COLO668 (cell line): ENCODE results near the gene HTRA1.
A peak's percentile ranks its signal among the peaks of the same experiment; 100 is the strongest.

Source experiments
- DNase-seq: peaks from one replicate; lab custom pipeline; 2025; ENCODE audit not compliant: unreplicated experiment; lab: John Stamatoyannopoulos, UW

The HTRA1 gene

DNA sequence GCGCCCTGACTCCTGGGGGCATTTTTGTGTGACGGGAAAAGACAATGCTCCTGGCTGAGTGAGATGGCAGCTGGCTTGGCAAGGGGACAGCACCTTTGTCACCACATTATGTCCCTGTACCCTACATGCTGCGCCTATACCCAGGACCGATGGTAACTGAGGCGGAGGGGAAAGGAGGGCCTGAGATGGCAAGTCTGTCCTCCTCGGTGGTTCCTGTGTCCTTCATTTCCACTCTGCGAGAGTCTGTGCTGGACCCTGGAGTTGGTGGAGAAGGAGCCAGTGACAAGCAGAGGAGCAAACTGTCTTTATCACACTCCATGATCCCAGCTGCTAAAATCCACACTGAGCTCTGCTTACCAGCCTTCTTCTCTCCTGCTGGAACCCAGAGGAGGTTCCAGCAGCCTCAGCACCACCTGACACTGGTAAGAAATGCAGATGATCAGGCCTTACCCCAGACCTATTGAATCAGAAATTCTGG, 6.7 kb upstream of the HTRA1 start, which contains the start of gene ARMS2:
Gene ARMS2 (plus strand): TSS at position 51 of the 478 bp plus-strand sequence. CDS start 75 bp downstream, at position 126.
- no peak for DNase-seq

GRCh38 chr10:122455376-122456079, 5.8 kb upstream of the HTRA1 start:
- no peak for DNase-seq

DNA sequence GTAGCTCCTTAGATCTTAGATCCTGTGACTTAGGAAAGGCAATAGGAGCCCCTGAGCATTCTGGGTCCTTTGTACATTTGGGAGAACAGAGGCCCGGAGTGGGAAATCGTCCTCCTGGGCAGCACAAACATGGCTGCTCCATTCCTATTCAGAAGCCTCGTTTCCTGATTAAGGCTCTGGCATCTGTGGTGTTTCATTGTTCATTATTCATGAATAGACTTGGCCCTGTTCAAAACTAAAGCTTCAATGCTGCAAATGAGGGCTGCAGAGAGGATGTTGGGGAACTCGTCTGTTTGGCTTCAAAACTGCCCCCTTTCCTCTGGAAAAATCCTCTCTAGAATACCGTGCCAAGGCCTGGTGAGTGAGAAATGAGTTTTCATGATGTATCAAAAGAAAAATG, 3.4 kb upstream of the HTRA1 start:
- DNase-seq, result no peak

- no peak for DNase-seq
Measured at GRCh38 chr10:122458693-122459092, 2.7 kb upstream of the HTRA1 start.

DNA sequence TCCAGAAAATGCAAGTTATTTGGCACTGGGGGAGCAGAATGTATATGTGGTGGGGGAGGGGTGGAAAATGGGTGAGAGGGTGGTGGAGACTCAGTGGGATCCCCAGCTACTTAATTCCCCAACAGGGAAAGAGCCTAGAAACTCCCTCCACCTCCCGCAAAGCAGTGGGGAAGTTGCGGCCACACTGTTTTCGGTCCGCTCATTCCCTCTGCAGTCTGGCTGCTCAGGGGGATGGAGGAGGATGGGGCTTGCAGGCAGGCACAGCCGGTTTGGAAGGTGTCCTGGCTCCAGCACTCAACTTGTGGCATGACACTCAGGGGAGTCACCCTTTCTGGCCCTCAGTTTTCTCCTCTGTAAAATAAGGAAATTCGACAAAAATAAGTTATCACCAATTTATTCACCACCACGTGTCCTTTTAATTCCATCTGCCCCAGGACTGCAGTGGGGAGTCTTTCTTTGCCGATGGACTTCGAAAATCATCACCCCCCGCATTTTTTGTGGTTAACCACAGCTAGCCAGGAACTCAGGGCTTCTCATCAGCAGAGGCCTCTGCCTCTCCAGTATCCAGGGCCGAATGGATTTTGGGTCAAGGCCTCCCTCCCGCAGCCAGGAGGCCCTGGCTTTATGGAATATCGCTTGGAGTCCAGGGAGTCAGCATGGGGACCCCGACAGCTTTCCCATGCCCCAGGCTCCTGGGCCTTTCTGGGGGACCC, 1.6 kb upstream of the HTRA1 start:
- no peak for DNase-seq

- DNase-seq, result no peak
Measured at GRCh38 chr10:122460891-122461293, 461 bp upstream of the HTRA1 start.

- peak; percentile 47 for DNase-seq
Measured at GRCh38 chr10:122461729-122462532, 578 bp downstream of the HTRA1 start.

DNA sequence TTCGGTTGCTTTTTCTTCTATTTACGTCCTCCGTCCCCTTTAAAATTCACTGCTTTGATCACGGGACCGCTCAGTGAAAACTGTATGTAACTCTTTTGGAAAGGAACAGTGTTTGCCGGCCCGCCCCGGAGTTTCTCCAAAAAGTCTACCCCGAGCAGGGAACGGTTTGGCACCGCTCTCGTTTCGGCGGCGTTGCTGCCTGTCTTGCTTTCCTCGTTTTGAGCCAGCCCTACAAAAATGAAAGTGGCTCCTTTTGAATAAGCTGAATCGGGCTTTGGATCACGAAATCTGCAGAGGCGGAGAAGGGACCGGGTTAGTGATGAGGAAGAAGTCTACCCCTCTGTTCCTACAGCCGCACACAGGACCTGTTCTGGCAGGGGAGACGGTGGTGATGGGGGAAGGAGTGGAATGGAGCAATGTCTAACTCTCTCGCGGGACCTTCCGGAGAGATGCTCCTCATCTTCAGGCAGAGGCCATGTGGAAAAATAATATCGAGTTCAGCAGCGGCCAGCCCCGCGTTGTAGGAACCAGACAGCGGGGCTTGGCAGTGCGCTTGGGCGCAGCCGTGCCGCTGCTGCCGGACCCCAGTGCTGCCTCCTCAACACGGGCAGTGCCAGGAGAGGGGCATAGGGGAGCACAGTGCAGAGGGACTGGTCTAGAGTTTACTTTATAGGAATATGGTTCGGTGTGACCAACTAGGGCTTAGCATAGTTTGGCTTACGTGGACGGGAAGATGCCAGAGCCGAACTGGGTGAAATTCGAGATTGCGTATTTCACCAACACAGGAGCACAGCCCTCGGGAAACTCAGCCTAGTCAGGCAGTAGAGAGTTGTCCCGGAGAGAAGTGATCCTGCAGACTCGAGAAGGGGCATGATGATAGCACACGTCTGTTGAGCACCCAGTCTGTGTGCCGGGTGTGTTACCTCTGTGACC, 1.4 kb downstream of the HTRA1 start:
- peak; percentile 7 for DNase-seq

- no peak for DNase-seq
Measured at GRCh38 chr10:122463466-122464249, 2.3 kb downstream of the HTRA1 start.

- no peak for DNase-seq
Measured at GRCh38 chr10:122464250-122464510, 2.8 kb downstream of the HTRA1 start.

GRCh38 chr10:122464586-122464985, 3.2 kb downstream of the HTRA1 start:
- no peak for DNase-seq

GRCh38 chr10:122465401-122466040, 4.2 kb downstream of the HTRA1 start:
- no peak for DNase-seq

- DNase-seq, result no peak
Measured at GRCh38 chr10:122466951-122467381, 5.6 kb downstream of the HTRA1 start.

DNA sequence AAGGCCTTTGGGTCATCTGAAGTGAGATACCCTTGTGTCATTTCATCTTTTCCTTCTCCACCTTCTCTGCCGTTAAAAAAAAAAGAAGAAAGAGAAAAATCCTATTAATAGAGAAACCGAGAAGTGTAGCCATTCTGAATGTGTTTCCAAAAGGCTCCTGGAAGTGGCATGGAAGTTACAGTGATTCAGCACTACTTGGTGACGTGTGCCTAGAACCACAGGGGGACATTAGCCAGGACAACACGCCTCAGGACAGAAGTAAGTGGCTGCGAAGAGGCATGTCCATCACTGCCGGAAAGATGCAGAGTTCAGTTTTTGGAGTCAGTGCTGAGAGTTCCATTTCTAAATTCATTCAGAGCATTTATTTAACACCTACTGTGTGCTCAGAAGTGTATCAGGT, 6.3 kb downstream of the HTRA1 start:
- no peak for DNase-seq

DNA sequence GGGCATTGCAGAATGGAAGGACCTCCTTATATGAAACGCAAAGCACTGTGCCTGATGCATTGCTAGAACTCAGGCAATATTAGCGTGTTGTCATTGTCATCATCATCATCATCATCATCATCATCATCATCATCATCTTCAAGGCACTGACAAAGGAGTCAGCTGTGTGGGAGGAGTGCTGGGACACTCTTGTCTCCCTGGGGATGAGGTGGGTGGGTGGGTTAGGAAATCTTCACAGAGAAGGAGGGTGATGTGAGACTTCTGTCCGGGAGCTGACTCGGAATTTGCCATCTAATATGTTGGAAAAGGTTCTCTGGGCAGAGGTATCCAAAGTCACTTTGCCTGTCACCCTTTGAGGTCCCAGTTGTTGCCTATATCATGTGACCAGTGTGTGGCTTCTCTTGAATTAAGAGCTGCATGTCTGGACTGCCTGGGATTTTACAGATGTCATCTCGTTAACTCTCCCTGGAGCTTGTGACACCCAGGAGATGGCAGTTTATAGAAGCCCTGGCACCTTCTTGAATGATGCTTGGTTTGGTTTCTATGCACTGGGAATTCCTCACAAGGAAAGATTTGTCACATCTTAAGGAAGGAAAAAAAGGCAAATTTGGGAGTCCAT, 7.1 kb downstream of the HTRA1 start:
- no peak for DNase-seq

GRCh38 chr10:122468926-122469781, 7.8 kb downstream of the HTRA1 start:
- DNase-seq, result no peak

- DNase-seq, result no peak
Measured at GRCh38 chr10:122469848-122470247, 8.5 kb downstream of the HTRA1 start.

DNA sequence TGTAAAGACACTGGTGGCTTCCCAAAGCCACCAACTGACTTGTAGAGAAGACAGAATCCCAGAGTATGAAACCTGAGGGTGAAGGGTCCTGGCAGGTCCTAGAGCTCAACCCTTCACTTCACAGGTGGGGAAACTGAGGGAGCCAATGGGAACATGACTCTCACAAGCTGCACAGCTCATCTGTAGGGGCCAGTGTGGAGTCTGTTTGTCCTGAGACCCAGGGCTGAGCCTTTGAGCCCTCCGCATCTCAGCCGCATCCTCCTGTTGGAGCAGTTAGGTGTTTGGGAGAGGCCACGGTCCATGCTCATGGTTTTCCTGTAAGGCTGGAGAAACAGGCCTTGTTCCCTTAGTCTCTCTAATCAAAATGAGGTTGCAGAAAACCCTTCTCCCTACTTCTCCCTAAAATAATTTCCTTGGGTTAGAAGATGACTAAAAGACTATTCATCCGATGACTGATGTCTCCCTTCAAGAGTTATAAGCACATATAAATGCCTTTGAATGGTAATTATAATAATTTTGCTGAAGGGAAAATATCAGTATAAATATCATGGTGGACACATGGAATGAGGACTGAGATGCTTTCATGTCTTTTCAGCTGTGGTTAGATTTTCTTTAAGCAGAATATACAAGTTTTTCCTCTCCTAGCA, 10.3 kb downstream of the HTRA1 start:
- DNase-seq, result no peak
